PC-3 (cell line): ENCODE results near the gene IRX4. TPM values are rescaled to one million over a fixed set of nuclear protein-coding genes. Genes with fewer than 3 reads are reported as not detected.

ENCODE experiments used
- ATAC-seq: fragments of 200-7000 bp; cut with Tn5 transposase; 2 replicates; pipeline ENCODE4 v1.9.1; 2020; ENCODE audit warnings: mild to moderate bottlenecking, moderate library complexity
- BruUV-seq: library from RNA; stranded (reverse); fragments of 400-500 nt; replicated peaks from 2 replicates; lab custom pipeline; 2021; lab: Mats Ljungman, UMichigan
- CTCF ChIA-PET: fragments of 300-600 bp; sonication (Branson Sonifier 250); formaldehyde crosslinking; loops from one replicate; lab custom pipeline; 2022; ENCODE audit warnings: antibody characterized with exemption; lab: Charles Lee
- POLR2A ChIA-PET: fragments of 300-600 bp; sonication (Branson Sonifier 250); formaldehyde crosslinking; loops from one replicate; lab custom pipeline; 2022; ENCODE audit warnings: antibody characterized with exemption; ENCODE audit not compliant: unreplicated experiment; lab: Charles Lee
- DNase-seq: peaks from one replicate; pipeline ENCODE4 v3.0.0-alpha.2; 2015
- H2AFZ ChIP-seq: fragments of 300-600 bp; sonication (generic); 2 replicates; pipeline ENCODE4 v1.6.0; 2016; ENCODE audit warnings: antibody characterized with exemption, low read length
- H3F3A ChIP-seq: fragments of 300-600 bp; sonication (generic); one replicate; pipeline ENCODE4 v1.6.0; 2017; ENCODE audit warnings: antibody characterized with exemption, low read length, control low read depth, mild to moderate bottlenecking; ENCODE audit not compliant: unreplicated experiment
- H3K27ac ChIP-seq: fragments of 300-600 bp; sonication (generic); 2 replicates; pipeline ENCODE4 v1.5.1; 2016; ENCODE audit warnings: mild to moderate bottlenecking, low read length
- H3K27me3 ChIP-seq: fragments of 300-600 bp; sonication (generic); 2 replicates; pipeline ENCODE4 v1.6.1; 2016; ENCODE audit warnings: low read length, mixed read lengths
- H3K36me3 ChIP-seq: fragments of 300-600 bp; sonication (generic); 2 replicates; pipeline ENCODE4 v1.6.1; 2016; ENCODE audit warnings: low read depth, mixed run types, low read length, mixed read lengths
- H3K4me1 ChIP-seq: fragments of 300-600 bp; sonication (generic); 2 replicates; pipeline ENCODE4 v1.5.1; 2016; ENCODE audit warnings: low read length; ENCODE audit not compliant: insufficient read depth
- H3K4me2 ChIP-seq: fragments of 300-600 bp; sonication (generic); 2 replicates; pipeline ENCODE4 v1.6.0; 2016; ENCODE audit warnings: low read length
- H3K4me3 ChIP-seq: fragments of 300-600 bp; sonication (generic); 2 replicates; pipeline ENCODE4 v1.5.1; 2016; ENCODE audit warnings: mild to moderate bottlenecking, low read length, mixed read lengths
- H3K79me2 ChIP-seq: fragments of 300-600 bp; sonication (generic); 2 replicates; pipeline ENCODE4 v1.6.1; 2017; ENCODE audit warnings: low read length, mixed read lengths
- H3K9ac ChIP-seq: fragments of 300-600 bp; sonication (generic); 2 replicates; pipeline ENCODE4 v1.6.0; 2016; ENCODE audit warnings: mild to moderate bottlenecking, low read length
- H3K9me2 ChIP-seq: fragments of 300-600 bp; sonication (generic); replicated peaks from 2 replicates; pipeline ENCODE4 v1.6.1; 2016; ENCODE audit warnings: mixed run types, low read length, mixed read lengths
- H3K9me3 ChIP-seq: fragments of 300-600 bp; sonication (generic); 2 replicates; pipeline ENCODE4 v1.6.1; 2016; ENCODE audit warnings: low read length, mixed read lengths
- H4K20me1 ChIP-seq: fragments of 300-600 bp; sonication (generic); 2 replicates; pipeline ENCODE4 v1.6.1; 2016; ENCODE audit warnings: low read length, mixed read lengths
- EZH2 ChIP-seq: fragments of 300-600 bp; sonication (generic); IDR thresholded peaks from one replicate; pipeline ENCODE4 v1.6.1; 2017; ENCODE audit warnings: antibody characterized with exemption, mild to moderate bottlenecking, low read length; ENCODE audit not compliant: unreplicated experiment
- EZH2phosphoT487 ChIP-seq: fragments of 300-600 bp; sonication (generic); IDR thresholded peaks from 2 replicates; pipeline ENCODE4 v1.6.1; 2018; ENCODE audit warnings: mild to moderate bottlenecking, antibody characterized with exemption, low read length, borderline replicate concordance
- intact Hi-C: fragments of 100-400 bp; cut with micrococcal nuclease; formaldehyde crosslinking; loops from 2 replicates; pipeline ENCODE4 v1.9.0; 2023
- total RNA-seq: library from RNA; depleted of rRNA; stranded (reverse); fragments of >200 nt; gene quantifications from 2 replicates; pipeline ENCODE4 v1.2.3, GENCODE V29; 2014
- TF ChIP-seq, protein P1 (sequence below): fragments of 300-600 bp; sonication (generic); conservative IDR thresholded peaks from 2 replicates; pipeline ENCODE4 v1.5.1; 2017; ENCODE audit warnings: antibody characterized with exemption, low read depth, mild to moderate bottlenecking, low read length

Gene IRX4
- total RNA-seq, 1 experiment from 2014 or later, result not detected

DNA sequence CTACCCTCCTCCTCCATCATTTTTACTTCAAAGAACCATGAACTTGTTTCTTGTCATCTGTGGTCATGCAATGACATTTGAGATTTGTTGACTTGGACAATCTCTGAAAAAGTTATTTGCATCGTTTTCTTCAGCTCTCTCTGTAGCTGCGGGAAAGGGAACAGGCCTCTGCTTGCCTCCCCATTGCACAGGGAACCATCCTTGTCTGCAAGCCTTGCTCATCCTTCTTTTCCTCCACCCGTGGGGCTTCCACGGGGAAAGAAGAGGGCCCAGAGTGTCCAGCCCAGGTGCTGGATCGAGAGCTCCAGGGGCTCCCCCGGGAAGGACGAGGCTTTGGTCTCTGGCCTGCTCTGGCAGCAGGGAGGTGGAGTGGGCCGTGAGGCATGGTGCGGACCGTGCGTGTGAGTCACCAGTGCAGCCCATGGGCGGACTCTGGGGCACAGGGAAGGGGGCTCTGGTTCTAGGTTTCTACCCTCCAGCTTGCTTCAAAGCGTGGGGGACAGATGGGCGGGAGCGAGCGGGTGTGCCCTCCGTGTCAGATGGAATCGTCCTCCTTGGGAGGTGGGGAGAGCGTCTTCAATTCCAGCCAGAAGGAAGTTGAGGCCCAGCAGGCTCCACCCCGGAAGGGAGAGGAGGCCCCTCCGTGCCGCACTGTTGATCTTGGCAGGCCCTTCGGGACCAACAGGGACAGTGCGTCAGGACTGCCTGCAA is 6.0 kb upstream of the IRX4 start:
- no peaks in the 10 kb centered on the region for H3K9me2 ChIP-seq
- no peak for TF ChIP-seq EZH2phosphoT487
- no peak for TF ChIP-seq EZH2
- TF ChIP-seq, protein P1, sequence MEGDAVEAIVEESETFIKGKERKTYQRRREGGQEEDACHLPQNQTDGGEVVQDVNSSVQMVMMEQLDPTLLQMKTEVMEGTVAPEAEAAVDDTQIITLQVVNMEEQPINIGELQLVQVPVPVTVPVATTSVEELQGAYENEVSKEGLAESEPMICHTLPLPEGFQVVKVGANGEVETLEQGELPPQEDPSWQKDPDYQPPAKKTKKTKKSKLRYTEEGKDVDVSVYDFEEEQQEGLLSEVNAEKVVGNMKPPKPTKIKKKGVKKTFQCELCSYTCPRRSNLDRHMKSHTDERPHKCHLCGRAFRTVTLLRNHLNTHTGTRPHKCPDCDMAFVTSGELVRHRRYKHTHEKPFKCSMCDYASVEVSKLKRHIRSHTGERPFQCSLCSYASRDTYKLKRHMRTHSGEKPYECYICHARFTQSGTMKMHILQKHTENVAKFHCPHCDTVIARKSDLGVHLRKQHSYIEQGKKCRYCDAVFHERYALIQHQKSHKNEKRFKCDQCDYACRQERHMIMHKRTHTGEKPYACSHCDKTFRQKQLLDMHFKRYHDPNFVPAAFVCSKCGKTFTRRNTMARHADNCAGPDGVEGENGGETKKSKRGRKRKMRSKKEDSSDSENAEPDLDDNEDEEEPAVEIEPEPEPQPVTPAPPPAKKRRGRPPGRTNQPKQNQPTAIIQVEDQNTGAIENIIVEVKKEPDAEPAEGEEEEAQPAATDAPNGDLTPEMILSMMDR, result no peak
- H3K4me2 ChIP-seq, result no peak overlapping the region
- no peak for ATAC-seq
- no peaks in the 10 kb centered on the region for H3K9me3 ChIP-seq
- POLR2A ChIA-PET, result no interaction called here
- peaks cover 78% of the 10 kb centered on the region for H3K27me3 ChIP-seq
- no peaks in the 10 kb centered on the region for H3F3A ChIP-seq
- H4K20me1 ChIP-seq, result no peaks in the 10 kb centered on the region
- no peaks in the 10 kb centered on the region for H3K36me3 ChIP-seq
- H3K4me1 ChIP-seq, result no peaks in the 10 kb centered on the region
- no peak overlapping the region for H2AFZ ChIP-seq
- no peak overlapping the region for H3K4me3 ChIP-seq
- CTCF ChIA-PET, result no interaction called here
- H3K9ac ChIP-seq, result no peak overlapping the region
- intact Hi-C loops, result no loop called here
- H3K79me2 ChIP-seq, result no peaks in the 10 kb centered on the region
- no peak overlapping the region for H3K27ac ChIP-seq
- no TSS peak for BruUV-seq
- no peak for DNase-seq

DNA sequence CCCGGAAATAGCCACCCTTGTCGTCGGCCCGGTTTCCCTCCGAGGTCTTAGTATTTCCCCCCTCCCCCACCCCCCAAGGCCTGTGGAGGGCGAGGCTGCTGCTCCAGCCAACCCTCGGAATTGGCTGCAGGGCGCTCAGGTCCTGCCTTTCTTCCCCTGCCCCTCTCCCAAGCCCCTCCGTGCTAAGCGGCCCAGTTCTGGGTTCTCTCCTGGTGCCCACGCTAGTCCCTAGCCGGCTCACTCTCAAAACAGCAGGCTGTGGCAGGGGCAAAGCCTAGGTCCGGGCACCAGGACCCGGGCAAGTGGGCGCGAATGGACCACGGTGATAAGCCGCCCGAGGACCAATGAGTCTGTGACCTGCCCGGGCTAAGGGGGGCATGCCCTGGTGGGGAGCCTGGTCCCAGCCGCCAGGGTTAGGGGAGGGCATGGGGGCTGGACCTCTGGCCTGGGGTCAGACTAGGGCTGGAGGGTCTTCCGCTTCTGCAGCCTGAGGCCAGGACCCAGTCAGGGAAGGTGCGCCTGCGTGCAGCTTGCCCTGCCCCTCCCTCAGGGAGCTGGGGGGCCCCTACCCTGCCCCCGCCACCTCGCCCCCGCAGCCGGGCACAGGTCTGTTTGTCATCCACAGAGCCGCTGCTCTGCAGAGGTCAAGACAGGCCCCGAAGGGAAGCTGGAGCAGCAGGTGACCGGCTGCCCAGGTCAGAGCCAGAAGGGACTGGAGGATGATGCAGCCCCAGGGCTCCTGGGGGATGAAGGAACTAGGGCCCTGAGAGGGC is 5.0 kb upstream of the IRX4 start:
- no peak overlapping the region for H3K4me2 ChIP-seq
- peaks cover 78% of the 10 kb centered on the region for H3K27me3 ChIP-seq
- H2AFZ ChIP-seq, result no peak overlapping the region
- no peaks in the 10 kb centered on the region for H3F3A ChIP-seq
- no peaks in the 10 kb centered on the region for H3K9me2 ChIP-seq
- no peaks in the 10 kb centered on the region for H3K9me3 ChIP-seq
- peaks cover 6% of the 10 kb centered on the region; the same call in 1 of the 2 replicates for H3K4me1 ChIP-seq
- ATAC-seq, result no peak
- TF ChIP-seq EZH2phosphoT487, result no peak
- TF ChIP-seq, protein P1, result no peak
- TF ChIP-seq EZH2, result no peak
- H3K4me3 ChIP-seq, result no peak overlapping the region
- H4K20me1 ChIP-seq, result no peaks in the 10 kb centered on the region
- BruUV-seq, result no TSS peak
- H3K36me3 ChIP-seq, result no peaks in the 10 kb centered on the region
- no peaks in the 10 kb centered on the region for H3K79me2 ChIP-seq
- POLR2A ChIA-PET, result no interaction called here
- CTCF ChIA-PET, result no interaction called here
- no peak overlapping the region for H3K9ac ChIP-seq
- no peak for DNase-seq
- no peak overlapping the region for H3K27ac ChIP-seq
- intact Hi-C loops, result no loop called here
